D341Med (cell line): ENCODE measurements around the gene HELB.
A peak's percentile ranks its signal among the peaks of the same experiment; 100 is the strongest.

Experiments
- DNase-seq: peaks from one replicate; pipeline ENCODE4 v3.0.0; 2012; ENCODE audit warnings: low spot score

Gene HELB

GRCh38 chr12:66301944-66302826 lies at the start of gene HELB:
Gene HELB (plus strand): TSS chr12:66302493. CDS start chr12:66302604, 111 bp downstream.
- peak; percentile 96 for DNase-seq

GRCh38 chr12:66252771-66253170 lies 49.5 kb upstream of the HELB start:
- no peak for DNase-seq

GRCh38 chr12:66255737-66256136 lies 46.6 kb upstream of the HELB start:
- no peak for DNase-seq

- no peak for DNase-seq
These were observed 44.3 kb upstream of the HELB start for GRCh38 chr12:66258011-66258410.

GRCh38 chr12:66262737-66263136 lies 39.6 kb upstream of the HELB start:
- no peak for DNase-seq

GRCh38 chr12:66268562-66268961 lies 33.7 kb upstream of the HELB start:
- no peak for DNase-seq

GRCh38 chr12:66269142-66269541 lies 33.2 kb upstream of the HELB start:
- no peak for DNase-seq

- peak; percentile 60 for DNase-seq
These were observed 32.4 kb upstream of the HELB start for GRCh38 chr12:66269757-66270383.

GRCh38 chr12:66270613-66271012 lies 31.7 kb upstream of the HELB start:
- no peak for DNase-seq

GRCh38 chr12:66272650-66273049 lies 29.6 kb upstream of the HELB start:
- DNase-seq, result no peak

- no peak for DNase-seq
These were observed 29.1 kb upstream of the HELB start for GRCh38 chr12:66273147-66273546.

GRCh38 chr12:66275040-66275439 lies 27.3 kb upstream of the HELB start:
- no peak for DNase-seq

- peak; percentile 33 for DNase-seq
These were observed 23.1 kb upstream of the HELB start for GRCh38 chr12:66279123-66279712.

GRCh38 chr12:66280561-66280960 lies 21.7 kb upstream of the HELB start:
- no peak for DNase-seq

GRCh38 chr12:66282244-66282643 lies 20.0 kb upstream of the HELB start:
- no peak for DNase-seq

GRCh38 chr12:66287275-66287674 lies 15.0 kb upstream of the HELB start:
- DNase-seq, result no peak

- no peak for DNase-seq
These were observed 14.2 kb upstream of the HELB start for GRCh38 chr12:66288121-66288520.

GRCh38 chr12:66289485-66289884 lies 12.8 kb upstream of the HELB start:
- no peak for DNase-seq

- DNase-seq, result no peak
These were observed 11.5 kb upstream of the HELB start for GRCh38 chr12:66290716-66291200.

GRCh38 chr12:66296176-66296683 lies 6.1 kb upstream of the HELB start:
- DNase-seq, result no peak

- DNase-seq, result no peak
These were observed 5.2 kb upstream of the HELB start for GRCh38 chr12:66297080-66297479.

- DNase-seq, result no peak
These were observed 4.4 kb upstream of the HELB start for GRCh38 chr12:66297923-66298322.

GRCh38 chr12:66302827-66303169 lies 505 bp downstream of the HELB start:
- no peak for DNase-seq
